Ishikawa (cell line): ENCODE results near the gene ATP13A1.

ENCODE experiments used
- CEBPB ChIP-seq: IDR thresholded peaks from 2 replicates; pipeline ENCODE4 v1.6.1; 2012
- CREB1 ChIP-seq: IDR thresholded peaks from 2 replicates; pipeline ENCODE4 v1.6.1; 2012; ENCODE audit warnings: low read depth
- EGR1 ChIP-seq: IDR thresholded peaks from 2 replicates; pipeline ENCODE4 v1.6.1; 2012
- EP300 ChIP-seq: IDR thresholded peaks from 2 replicates; pipeline ENCODE4 v1.6.1; 2012; ENCODE audit warnings: borderline replicate concordance
- MAX ChIP-seq: IDR thresholded peaks from 2 replicates; pipeline ENCODE4 v1.6.1; 2012
- NFIC ChIP-seq: IDR thresholded peaks from 2 replicates; pipeline ENCODE4 v1.6.1; 2012
- RAD21 ChIP-seq: IDR thresholded peaks from 2 replicates; pipeline ENCODE4 v1.6.1; 2012; ENCODE audit warnings: low read depth
- REST ChIP-seq: IDR thresholded peaks from 2 replicates; pipeline ENCODE4 v1.6.1; 2012; ENCODE audit warnings: low read depth, mild to moderate bottlenecking
- TAF1 ChIP-seq: IDR thresholded peaks from 2 replicates; pipeline ENCODE4 v1.6.1; 2012; ENCODE audit warnings: low read depth, mild to moderate bottlenecking
- TEAD4 ChIP-seq: IDR thresholded peaks from 2 replicates; pipeline ENCODE4 v1.6.1; 2012
- USF1 ChIP-seq: IDR thresholded peaks from 2 replicates; pipeline ENCODE4 v1.6.1; 2012
- YY1 ChIP-seq: IDR thresholded peaks from 2 replicates; pipeline ENCODE4 v1.6.1; 2012; ENCODE audit warnings: low read depth
- ZBTB7A ChIP-seq: IDR thresholded peaks from 2 replicates; pipeline ENCODE4 v1.6.1; 2012; ENCODE audit warnings: low read depth

GRCh38 chr19:19663256-19664120 lies at the start of gene ATP13A1:
- TF ChIP-seq TEAD4 (no peak), CREB1 (peak; percentile 50; the same call in 1 of the 2 replicates), YY1 (peak; percentile 100), EGR1 (peak; percentile 99), EP300 (no peak), CEBPB (no peak), TAF1 (peak; percentile 93), MAX (peak; percentile 39), REST (no peak), USF1 (no peak), NFIC (no peak), RAD21 (no peak), ZBTB7A (no peak)
